Skeletal muscle tissue (tissue), 4 donors: ENCODE measurements around the gene LMF1. TPM values are rescaled to one million over a fixed set of nuclear protein-coding genes. Genes with fewer than 3 reads are reported as not detected.

Experiments
- H3K27ac ChIP-seq: one replicate; pipeline ENCODE4 v1.7.0; 2013; ENCODE audit warnings: mild to moderate bottlenecking, low read depth, low read length, inconsistent platforms
- H3K27me3 ChIP-seq, 3 donors: one replicate each; pipeline ENCODE4 v1.7.0; 2013; ENCODE audit warnings: low read length in 3 of 3; ENCODE audit not compliant: control insufficient read depth in 3 of 3, insufficient read depth in 3 of 3
- H3K36me3 ChIP-seq, 3 donors: one replicate each; pipeline ENCODE4 v1.7.0; 2013; ENCODE audit warnings: low read length in 3 of 3; ENCODE audit not compliant: control insufficient read depth in 3 of 3, insufficient read depth in 3 of 3
- H3K4me1 ChIP-seq, 3 donors: one replicate each; pipeline ENCODE4 v1.7.0; 2013; ENCODE audit warnings: low read length in 3 of 3, mild to moderate bottlenecking in 3 of 3; ENCODE audit not compliant: control insufficient read depth in 3 of 3, insufficient read depth in 3 of 3
- H3K4me3 ChIP-seq, 3 donors: one replicate each; pipeline ENCODE4 v1.7.0; 2013; ENCODE audit warnings: low read length in 3 of 3
- H3K9ac ChIP-seq, 3 donors: one replicate each; pipeline ENCODE4 v1.7.0; 2013; ENCODE audit warnings: low read length in 3 of 3, mild to moderate bottlenecking in 3 of 3, moderate library complexity in 2 of 3, low read depth in 1 of 3
- H3K9me3 ChIP-seq, 3 donors: one replicate each; pipeline ENCODE4 v1.7.0; 2013; ENCODE audit warnings: low read length in 3 of 3; ENCODE audit not compliant: control insufficient read depth in 3 of 3
- total RNA-seq: library from RNA; depleted of rRNA; stranded (reverse); fragments of >200 nt; gene quantifications from one replicate; pipeline ENCODE4 v1.2.3, GENCODE V29; 2014
- donor health status: Osteomylitis.

LMF1 gene
- total RNA-seq, 1 donor from 2014 or later = 6.8 TPM

DNA sequence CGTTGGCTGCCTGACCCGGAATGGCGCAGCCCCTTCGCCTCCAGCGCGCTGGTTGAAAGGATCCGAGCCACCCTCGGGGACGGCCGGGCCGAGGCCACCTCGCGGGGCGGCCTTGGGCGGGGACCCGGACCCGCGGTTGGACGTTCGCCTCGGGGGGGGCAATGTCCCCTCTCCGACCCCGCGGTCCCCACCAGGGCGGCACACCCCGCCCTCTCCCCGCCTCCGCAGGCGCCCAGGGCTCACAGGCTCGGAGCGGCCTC lies 9.7 kb upstream of the LMF1 start:
- no peaks in the 10 kb centered on the region for H3K9me3 ChIP-seq
- H3K36me3 ChIP-seq = no peaks in the 10 kb centered on the region
- peaks cover 46 to 68% (median 51%) of the 10 kb centered on the region in 3 donors for H3K27me3 ChIP-seq
- H3K9ac ChIP-seq = no peak overlapping the region
- H3K4me3 ChIP-seq = no peak overlapping the region
- H3K4me1 ChIP-seq = peaks cover 0 to 28% (median 16%) of the 10 kb centered on the region in 3 donors
- H3K27ac ChIP-seq = no peak overlapping the region

GRCh38 chr16:979859-980594 lies 9.2 kb upstream of the LMF1 start:
- peaks cover 0 to 33% (median 21%) of the 10 kb centered on the region in 3 donors for H3K4me1 ChIP-seq
- no peak overlapping the region for H3K4me3 ChIP-seq
- no peak overlapping the region for H3K9ac ChIP-seq
- no peak overlapping the region for H3K27ac ChIP-seq
- H3K36me3 ChIP-seq = no peaks in the 10 kb centered on the region
- H3K27me3 ChIP-seq = peaks cover 43 to 63% (median 55%) of the 10 kb centered on the region in 3 donors
- no peaks in the 10 kb centered on the region for H3K9me3 ChIP-seq

GRCh38 chr16:979147-979546 lies 8.4 kb upstream of the LMF1 start:
- Histone ChIP-seq H3K9me3 (no peaks in the 10 kb centered on the region), H3K27me3 (peaks cover 42 to 64% (median 59%) of the 10 kb centered on the region in 3 donors), H3K9ac (no peak overlapping the region), H3K27ac (no peak overlapping the region), H3K36me3 (no peaks in the 10 kb centered on the region), H3K4me3 (no peak overlapping the region), H3K4me1 (peaks cover 2 to 42% (median 29%) of the 10 kb centered on the region in 3 donors)

DNA sequence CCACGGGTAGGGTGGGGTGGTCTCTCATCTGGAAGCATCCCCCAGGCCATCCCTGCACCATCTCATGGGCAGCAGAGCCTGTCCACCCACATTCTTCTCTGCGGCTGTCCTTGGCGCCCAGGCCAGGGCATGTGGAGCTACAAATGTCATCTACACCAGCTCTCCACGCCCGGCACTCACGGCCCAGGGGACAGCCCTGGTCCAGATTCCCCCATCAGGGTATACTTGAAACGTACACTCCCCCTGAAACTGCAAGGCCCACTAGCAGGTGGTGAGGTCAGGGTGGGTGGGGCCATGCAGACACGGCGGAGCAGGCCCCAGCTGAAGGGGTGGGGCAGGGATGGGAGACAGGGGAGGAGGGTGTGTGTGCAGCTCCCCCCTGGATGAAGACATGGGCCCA lies 7.6 kb upstream of the LMF1 start:
- H3K4me1 ChIP-seq = peaks cover 2 to 42% (median 34%) of the 10 kb centered on the region in 3 donors
- H3K27ac ChIP-seq = no peak overlapping the region
- H3K36me3 ChIP-seq = no peaks in the 10 kb centered on the region
- no peaks in the 10 kb centered on the region for H3K9me3 ChIP-seq
- H3K9ac ChIP-seq = no peak overlapping the region
- H3K27me3 ChIP-seq = peaks cover 35 to 57% (median 52%) of the 10 kb centered on the region in 3 donors
- no peak overlapping the region for H3K4me3 ChIP-seq

- Histone ChIP-seq H3K27ac (no peak overlapping the region), H3K36me3 (no peaks in the 10 kb centered on the region), H3K4me3 (no peak overlapping the region), H3K4me1 (peaks cover 2 to 42% (median 34%) of the 10 kb centered on the region in 3 donors), H3K9ac (no peak overlapping the region), H3K27me3 (peaks cover 31 to 52% (median 47%) of the 10 kb centered on the region in 3 donors), H3K9me3 (no peaks in the 10 kb centered on the region)
Measured at GRCh38 chr16:977896-978295, 7.1 kb upstream of the LMF1 start.

GRCh38 chr16:977081-977701 lies 6.4 kb upstream of the LMF1 start:
- no peak overlapping the region for H3K4me3 ChIP-seq
- peaks cover 24 to 45% (median 44%) of the 10 kb centered on the region in 3 donors for H3K27me3 ChIP-seq
- H3K4me1 ChIP-seq = peaks cover 2 to 42% (median 34%) of the 10 kb centered on the region in 3 donors
- H3K9ac ChIP-seq = no peak overlapping the region
- no peaks in the 10 kb centered on the region for H3K9me3 ChIP-seq
- H3K27ac ChIP-seq = no peak overlapping the region
- H3K36me3 ChIP-seq = no peaks in the 10 kb centered on the region

GRCh38 chr16:976389-976931 lies 5.7 kb upstream of the LMF1 start:
- peaks cover 19 to 44% (median 39%) of the 10 kb centered on the region in 3 donors for H3K27me3 ChIP-seq
- H3K4me1 ChIP-seq = peaks cover 2 to 42% (median 32%) of the 10 kb centered on the region in 3 donors
- H3K9ac ChIP-seq = no peak overlapping the region
- H3K9me3 ChIP-seq = no peaks in the 10 kb centered on the region
- no peak overlapping the region for H3K4me3 ChIP-seq
- H3K36me3 ChIP-seq = no peaks in the 10 kb centered on the region
- no peak overlapping the region for H3K27ac ChIP-seq

- H3K4me1 ChIP-seq = peaks cover 2 to 42% (median 37%) of the 10 kb centered on the region in 3 donors
- no peak overlapping the region for H3K9ac ChIP-seq
- no peaks in the 10 kb centered on the region for H3K36me3 ChIP-seq
- H3K27me3 ChIP-seq = peaks cover 16 to 41% (median 33%) of the 10 kb centered on the region in 3 donors
- H3K4me3 ChIP-seq = no peak overlapping the region
- peak overlapping the region; percentile 75 for H3K27ac ChIP-seq
- H3K9me3 ChIP-seq = no peaks in the 10 kb centered on the region
Measured at GRCh38 chr16:975291-975690, 4.5 kb upstream of the LMF1 start.

- peak overlapping the region in 2 of 3 donors; percentile 31 to 45 for H3K4me3 ChIP-seq
- peak overlapping the region; percentile 75 for H3K27ac ChIP-seq
- H3K9ac ChIP-seq = peak overlapping the region in 2 of 3 donors; percentile 38 to 66
- H3K4me1 ChIP-seq = peaks cover 6 to 46% (median 40%) of the 10 kb centered on the region in 3 donors
- H3K27me3 ChIP-seq = peaks cover 11 to 36% (median 28%) of the 10 kb centered on the region in 3 donors
- no peaks in the 10 kb centered on the region for H3K9me3 ChIP-seq
- H3K36me3 ChIP-seq = no peaks in the 10 kb centered on the region
Measured at GRCh38 chr16:974611-975261, 4.0 kb upstream of the LMF1 start.
